Calu3 (cell line): ENCODE measurements around the gene PHF2. TPM values are rescaled to one million over a fixed set of nuclear protein-coding genes. Genes with fewer than 3 reads are reported as not detected.

Experiments
- BruUV-seq: library from RNA; stranded (reverse); fragments of 400-500 nt; replicated peaks from 2 replicates; lab custom pipeline; 2021; lab: Mats Ljungman, UMichigan
- CTCF ChIA-PET: fragments of 300-600 bp; sonication (Branson Sonifier 250); formaldehyde crosslinking; loops from one replicate; lab custom pipeline; 2022; ENCODE audit warnings: antibody characterized with exemption; lab: Charles Lee
- DNase-seq: peaks from one replicate; pipeline ENCODE4 v3.0.0; 2022
- H3K27ac Mint-ChIP-seq: one replicate; pipeline ENCODE4 v1.8.0; 2022; ENCODE audit warnings: mixed read lengths; ENCODE audit not compliant: unreplicated experiment
- H3K27me3 Mint-ChIP-seq: one replicate; pipeline ENCODE4 v1.8.0; 2022; ENCODE audit warnings: mixed read lengths; ENCODE audit not compliant: unreplicated experiment
- H3K36me3 Mint-ChIP-seq: one replicate; pipeline ENCODE4 v1.8.0; 2022; ENCODE audit warnings: mild to moderate bottlenecking, moderate library complexity, mixed read lengths; ENCODE audit not compliant: insufficient read depth, unreplicated experiment
- H3K4me1 Mint-ChIP-seq: one replicate; pipeline ENCODE4 v1.8.0; 2022; ENCODE audit warnings: mild to moderate bottlenecking, low read depth, mixed read lengths; ENCODE audit not compliant: unreplicated experiment
- H3K4me3 Mint-ChIP-seq: one replicate; pipeline ENCODE4 v1.8.0; 2022; ENCODE audit warnings: mild to moderate bottlenecking, low read depth, moderate library complexity, mixed read lengths; ENCODE audit not compliant: unreplicated experiment
- H3K9me3 Mint-ChIP-seq: one replicate; pipeline ENCODE4 v1.8.0; 2022; ENCODE audit warnings: low read depth, mixed read lengths; ENCODE audit not compliant: unreplicated experiment
- CTCF ChIP-seq: fragments of 200-600 bp; IDR thresholded peaks from one replicate; pipeline ENCODE4 v1.8.0; 2022; ENCODE audit warnings: antibody characterized with exemption; ENCODE audit not compliant: unreplicated experiment
- intact Hi-C: fragments of 100-400 bp; cut with micrococcal nuclease; formaldehyde crosslinking; loops from one replicate; pipeline ENCODE4 v1.10.0; 2022; ENCODE audit not compliant: unreplicated experiment
- total RNA-seq: library from RNA; stranded (reverse); gene quantifications from 2 replicates; pipeline ENCODE4 v1.2.3, GENCODE V29; 2022

Gene PHF2
- total RNA-seq, 1 experiment from 2014 or later = 13.9 TPM

- Mint-ChIP-seq H3K4me3 (no peak overlapping the region), H3K36me3 (no peaks in the 10 kb centered on the region), H3K27ac (no peak overlapping the region), H3K4me1 (peaks cover 5% of the 10 kb centered on the region), H3K9me3 (no peaks in the 10 kb centered on the region), H3K27me3 (peaks cover 24% of the 10 kb centered on the region)
- TF ChIP-seq CTCF = no peak
- DNase-seq = no peak
- intact Hi-C loops = no loop called here
- CTCF ChIA-PET = no interaction called here
- BruUV-seq = no TSS peak
These were observed 110.5 kb downstream of the PHF2 start for GRCh38 chr9:93686880-93687236.

GRCh38 chr9:93690618-93691017 lies 114.2 kb downstream of the PHF2 start:
- Mint-ChIP-seq H3K27me3 (peaks cover 34% of the 10 kb centered on the region), H3K9me3 (no peaks in the 10 kb centered on the region), H3K36me3 (no peaks in the 10 kb centered on the region), H3K27ac (no peak overlapping the region), H3K4me3 (no peak overlapping the region), H3K4me1 (no peaks in the 10 kb centered on the region)
- no peak for TF ChIP-seq CTCF
- DNase-seq = no peak
- CTCF ChIA-PET = no interaction called here
- intact Hi-C loops = no loop called here
- BruUV-seq = no TSS peak

GRCh38 chr9:93693129-93693528 lies 116.7 kb downstream of the PHF2 start:
- Mint-ChIP-seq H3K27ac (no peak overlapping the region), H3K36me3 (no peaks in the 10 kb centered on the region), H3K27me3 (peaks cover 20% of the 10 kb centered on the region), H3K4me1 (no peaks in the 10 kb centered on the region), H3K9me3 (no peaks in the 10 kb centered on the region), H3K4me3 (no peak overlapping the region)
- BruUV-seq = no TSS peak
- CTCF ChIA-PET = no interaction called here
- no peak for TF ChIP-seq CTCF
- no peak for DNase-seq
- intact Hi-C loops = no loop called here

- DNase-seq = no peak
- Mint-ChIP-seq H3K4me1 (no peaks in the 10 kb centered on the region), H3K9me3 (no peaks in the 10 kb centered on the region), H3K36me3 (no peaks in the 10 kb centered on the region), H3K27ac (no peak overlapping the region), H3K27me3 (peaks cover 19% of the 10 kb centered on the region), H3K4me3 (no peak overlapping the region)
- CTCF ChIA-PET = no interaction called here
- intact Hi-C loops = no loop called here
- no TSS peak for BruUV-seq
- no peak for TF ChIP-seq CTCF
These were observed 121.2 kb downstream of the PHF2 start for GRCh38 chr9:93697352-93698139.
